Ureter (tissue), 1 donor: ENCODE measurements around the gene PPP1R15B. TPM values are rescaled to one million over a fixed set of nuclear protein-coding genes. Genes with fewer than 3 reads are reported as not detected.
A peak's percentile ranks its signal among the peaks of the same experiment; 100 is the strongest.

Experiments used
- DNase-seq: peaks from one replicate; pipeline ENCODE4 v3.0.0-alpha.2; 2020; ENCODE audit warnings: low spot score
- total RNA-seq: library from RNA; stranded (reverse); gene quantifications from one replicate; pipeline ENCODE4 v1.2.4, GENCODE V29; 2023
- donor health status: DM: yes; HTN: yes; CAD: no.

PPP1R15B gene
- total RNA-seq, 1 donor from 2014 or later = 59.0 TPM

DNA sequence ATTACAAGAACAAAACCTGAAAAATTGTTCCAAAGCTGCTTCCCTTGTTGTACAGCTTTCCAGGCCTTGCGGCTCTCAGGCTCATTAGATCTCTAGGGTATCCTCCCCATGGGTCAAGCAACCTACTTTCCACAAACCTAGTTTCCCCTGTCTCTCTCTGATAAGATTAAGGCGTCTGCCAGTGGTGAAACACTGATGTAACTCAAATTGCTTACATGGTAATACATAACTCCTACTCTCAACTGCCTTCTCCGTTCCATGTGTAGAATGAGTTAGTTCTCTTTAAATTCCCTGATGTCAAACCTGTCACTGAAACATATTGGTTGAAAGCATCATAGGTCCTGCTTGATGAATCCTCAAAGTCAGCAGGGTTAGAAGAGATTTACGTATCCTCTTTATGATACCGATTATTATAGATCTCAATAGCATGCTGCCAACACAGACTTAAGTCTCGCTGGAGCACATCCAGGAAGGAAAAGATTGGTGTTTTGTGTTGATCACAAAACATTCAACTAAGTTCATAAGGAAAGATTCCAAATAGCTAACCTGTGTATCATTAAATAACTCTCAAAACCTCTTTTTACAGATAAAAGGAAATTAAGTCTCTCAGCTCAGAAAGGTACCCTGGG lies 10.6 kb downstream of the PPP1R15B start:
- no peak for DNase-seq

DNA sequence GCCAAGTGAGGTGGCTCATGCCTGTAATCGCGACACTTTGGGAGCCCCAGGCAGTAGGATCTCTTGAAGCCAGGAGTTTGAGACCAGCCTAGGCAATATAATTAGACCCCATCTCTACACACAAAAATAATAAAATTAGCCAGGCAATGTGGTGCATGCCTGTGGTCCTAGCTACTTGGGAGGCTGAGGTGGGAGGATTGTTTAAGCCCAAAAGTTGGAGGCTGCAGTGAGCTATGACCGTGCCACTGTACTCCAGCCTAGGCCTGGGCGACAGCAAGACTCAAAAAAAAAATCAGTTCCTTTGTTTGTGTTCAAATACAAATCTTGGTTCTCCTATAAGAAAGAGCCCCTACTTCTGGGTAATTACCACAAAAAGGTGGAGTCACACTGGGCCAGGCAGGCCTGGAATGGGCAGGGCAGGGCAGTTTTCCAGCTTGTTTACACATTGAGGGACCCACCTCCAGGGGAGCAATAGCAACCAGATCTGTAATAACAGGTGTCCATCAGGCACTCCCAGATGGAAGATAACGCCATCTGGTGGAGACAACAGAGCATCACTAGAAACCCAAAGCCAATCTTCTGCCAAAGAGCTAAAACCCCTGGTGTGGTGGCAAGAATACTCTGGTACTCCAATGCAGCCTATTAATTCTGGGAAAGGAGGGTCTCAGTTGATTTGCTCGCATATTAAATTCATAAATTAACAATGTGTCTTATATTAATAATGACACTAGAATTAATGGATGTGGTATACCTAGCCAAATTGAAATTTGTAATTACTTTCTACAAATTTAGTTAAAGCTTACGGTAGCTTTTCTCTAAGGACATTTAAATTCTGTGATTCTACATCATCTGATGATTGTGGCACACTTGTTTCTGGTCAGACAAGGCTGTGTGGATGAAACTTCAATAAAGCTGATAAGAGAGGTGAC lies 13.2 kb downstream of the PPP1R15B start:
- DNase-seq = peak; percentile 81

DNA sequence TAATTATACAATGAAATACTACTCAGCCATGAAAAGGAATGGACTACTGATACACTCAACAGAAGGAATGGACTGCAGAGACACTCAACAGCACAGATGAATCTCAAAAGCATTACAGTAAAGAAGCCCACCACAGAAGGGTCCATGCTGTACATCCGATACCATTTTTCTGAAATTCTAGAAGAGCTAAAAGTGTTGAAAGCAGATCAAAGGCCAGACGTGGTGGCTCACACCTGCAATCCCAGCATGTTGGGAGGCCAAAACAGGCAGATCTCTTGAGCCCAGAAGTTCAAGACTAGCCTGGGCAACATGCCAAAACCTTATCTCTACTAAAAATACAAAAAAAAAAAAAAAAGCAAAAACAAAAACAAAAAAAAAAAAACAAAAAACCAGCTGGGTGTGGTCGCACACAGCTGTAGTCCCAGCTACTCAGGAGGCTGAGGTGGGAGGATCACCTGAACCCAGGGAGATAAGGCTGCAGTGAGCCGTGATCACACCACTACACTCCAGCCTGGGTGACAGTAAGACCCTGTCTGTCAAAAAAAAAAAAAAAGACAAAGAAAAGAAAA lies 15.5 kb downstream of the PPP1R15B start:
- no peak for DNase-seq

DNA sequence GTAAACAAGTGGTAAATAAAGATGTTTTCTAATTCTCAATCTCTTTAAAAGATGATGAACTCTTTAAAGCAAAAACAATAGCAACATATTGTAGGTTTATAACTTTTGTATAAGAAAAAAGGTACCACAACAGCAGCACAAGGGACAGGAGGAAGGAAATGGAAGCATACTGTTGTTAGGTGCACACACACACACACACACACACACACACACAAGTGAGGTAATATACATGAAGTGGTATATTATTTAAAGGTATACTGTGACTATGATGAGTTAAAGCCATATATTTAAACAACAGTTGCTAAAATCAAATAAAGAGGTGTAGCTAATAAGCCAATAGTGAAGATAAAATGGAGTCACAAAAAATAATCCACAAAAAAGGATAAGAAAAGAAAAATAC lies 20.0 kb downstream of the PPP1R15B start:
- DNase-seq = no peak

DNA sequence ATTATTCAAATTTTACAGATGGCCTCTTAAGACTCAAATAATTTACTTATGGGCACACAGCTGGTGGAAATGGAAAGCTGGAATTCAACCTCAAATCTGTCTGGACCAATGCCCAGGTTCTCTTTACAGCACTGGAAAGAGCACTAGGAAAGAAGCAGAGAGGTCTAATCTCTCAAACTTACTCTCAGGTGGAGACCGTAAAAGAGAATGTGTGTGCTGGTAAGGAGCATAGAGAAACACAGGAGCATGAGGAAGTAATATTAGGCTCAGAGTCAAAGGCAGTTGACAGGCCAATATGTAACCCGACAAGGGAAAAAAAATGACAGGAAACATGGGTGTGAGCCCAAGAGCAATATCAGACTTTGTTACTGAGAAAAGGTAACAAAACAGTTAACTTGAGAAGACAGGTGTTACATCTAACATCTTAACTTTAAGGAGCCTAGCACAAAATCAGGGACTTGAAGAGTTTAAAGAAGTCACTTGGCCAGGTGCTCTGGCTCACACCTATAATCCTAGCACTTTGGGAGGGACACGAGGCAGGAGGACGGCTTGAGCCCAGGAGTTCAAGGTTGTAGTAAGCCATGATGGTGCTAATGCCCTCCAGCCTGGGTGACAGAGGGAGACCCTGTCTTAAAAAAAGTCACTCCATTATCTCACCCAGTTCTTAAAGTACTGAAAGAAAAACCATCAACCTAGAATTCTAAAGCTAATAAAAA lies 20.7 kb downstream of the PPP1R15B start:
- DNase-seq = no peak

DNA sequence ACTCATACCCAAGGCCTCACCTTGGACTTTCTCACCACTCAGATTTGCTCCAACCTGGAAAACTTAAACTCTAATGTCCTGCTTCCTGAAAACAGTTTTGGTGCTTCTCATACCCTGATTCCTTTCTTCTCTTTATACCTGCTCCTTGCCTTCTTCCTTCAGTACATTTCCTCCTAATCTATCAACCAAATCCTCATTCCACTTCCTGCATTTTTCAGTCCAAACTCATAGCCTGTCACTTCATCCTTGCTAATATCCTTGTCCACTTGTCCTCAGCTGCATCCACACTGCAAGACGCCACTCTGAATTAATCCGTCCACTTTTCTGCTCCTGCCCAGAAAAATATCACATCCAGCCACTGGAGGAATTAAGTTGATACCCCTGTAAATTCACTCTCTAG lies 25.9 kb downstream of the PPP1R15B start:
- DNase-seq = no peak

DNA sequence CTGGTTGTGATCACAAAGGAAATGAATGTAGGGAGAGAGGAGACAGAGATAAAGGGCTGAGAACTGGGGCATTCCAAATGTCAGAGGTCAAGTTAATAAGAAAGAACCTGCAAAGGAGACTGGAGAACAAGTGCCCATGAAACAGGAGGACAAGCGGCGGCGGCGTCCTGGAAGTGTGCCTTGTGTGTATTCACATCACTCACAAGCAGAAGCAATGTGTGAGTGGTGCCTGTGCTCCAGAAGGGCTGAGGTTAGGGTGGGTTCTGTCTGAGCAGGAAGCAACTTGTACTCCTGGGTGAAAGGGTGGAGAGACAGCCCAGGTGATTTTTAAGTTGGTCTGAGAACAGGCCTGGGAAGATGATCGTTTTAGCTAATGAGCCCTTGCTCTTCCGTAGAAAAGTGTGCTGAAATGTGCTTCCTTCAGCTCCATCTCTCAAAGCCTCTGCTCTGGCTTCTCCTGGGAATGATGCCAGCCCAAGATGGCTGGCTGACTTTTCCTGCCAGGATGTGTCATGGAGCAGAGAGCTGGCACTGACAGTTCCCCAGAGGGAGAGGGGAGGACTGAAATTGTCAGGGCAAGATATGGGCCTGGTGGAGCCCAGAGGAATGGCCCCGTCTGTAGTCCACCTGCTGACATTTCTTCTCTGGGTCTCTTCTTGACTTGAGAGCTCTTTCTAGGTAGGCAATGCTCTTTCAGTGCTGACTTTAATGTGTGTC lies 26.8 kb downstream of the PPP1R15B start:
- no peak for DNase-seq

DNA sequence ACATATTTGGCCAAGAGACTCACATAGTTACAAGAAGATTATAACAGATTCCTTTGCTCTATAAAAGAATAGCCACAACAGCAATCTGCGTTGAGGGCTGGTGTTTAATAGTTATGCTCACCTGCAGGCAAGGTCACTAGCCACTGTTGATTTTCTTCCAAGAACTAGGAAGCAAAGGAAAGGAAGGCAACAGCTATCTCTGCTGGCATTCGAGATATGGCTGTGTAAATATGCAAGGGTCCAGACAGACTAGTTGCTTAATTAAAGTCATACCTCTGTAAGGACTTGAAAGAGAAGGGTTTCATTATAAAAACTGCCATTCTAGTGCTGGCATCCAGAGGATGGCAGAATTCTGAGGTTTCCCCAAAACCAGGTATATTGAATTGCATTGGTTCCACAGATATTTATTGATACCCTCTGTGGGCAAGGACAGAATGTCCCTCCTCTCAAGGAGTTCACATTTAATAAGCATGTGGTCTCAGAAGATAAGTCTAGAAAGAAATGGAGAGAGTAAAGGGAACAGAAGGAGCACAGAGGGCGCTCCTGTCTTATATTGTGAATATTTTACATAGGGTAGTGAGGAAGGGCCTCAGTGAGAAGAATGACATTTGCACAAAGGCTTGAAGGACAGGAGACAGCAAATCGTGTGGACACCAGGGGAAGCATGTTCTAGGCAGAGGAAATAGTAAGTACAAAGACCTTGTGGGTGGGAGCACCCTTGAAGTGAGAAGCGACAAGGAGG lies 28.3 kb downstream of the PPP1R15B start:
- DNase-seq = no peak

DNA sequence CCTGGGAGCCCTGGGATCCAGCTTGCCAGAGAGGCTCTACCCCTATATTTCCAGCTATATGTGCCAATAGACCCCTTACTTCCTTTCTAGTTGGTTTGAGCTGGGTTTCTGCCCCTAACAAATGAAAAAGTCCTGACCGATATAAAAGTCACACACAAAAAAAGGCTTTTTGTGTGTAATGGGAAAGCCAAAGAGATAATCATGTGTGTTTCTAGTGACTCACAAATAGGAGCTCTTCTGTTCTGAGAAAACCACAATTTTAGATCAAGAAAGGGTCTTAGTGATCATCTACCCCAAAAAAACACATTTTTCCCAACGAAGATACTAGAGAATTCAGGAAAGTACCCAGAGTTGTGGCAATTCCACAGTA lies 28.9 kb downstream of the PPP1R15B start:
- no peak for DNase-seq

DNA sequence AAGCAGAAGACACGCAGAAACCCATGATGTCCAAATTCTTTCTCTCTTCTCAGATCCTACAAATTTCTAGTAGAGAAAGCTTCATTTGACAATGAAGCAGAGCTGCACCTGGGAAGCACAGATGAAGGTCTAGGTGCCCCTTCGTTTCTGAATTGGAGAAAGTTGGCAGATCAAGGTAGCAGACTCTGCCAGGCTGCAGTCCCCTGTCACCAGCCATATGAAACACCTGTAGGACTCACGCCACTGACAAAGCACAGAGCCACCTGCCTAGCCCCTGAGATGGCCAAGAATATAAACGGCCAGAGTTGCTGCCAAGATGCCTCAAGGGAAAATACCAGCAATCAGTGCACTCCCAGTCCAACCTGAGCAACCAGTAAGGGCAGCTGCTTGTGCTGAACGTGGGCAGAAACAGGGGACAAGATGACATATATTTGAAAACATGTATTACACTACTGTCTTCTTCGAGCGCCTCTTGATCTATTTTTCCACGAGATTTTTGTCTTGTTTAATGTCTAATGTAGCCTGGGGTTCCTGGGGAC lies 31.3 kb downstream of the PPP1R15B start:
- no peak for DNase-seq

DNA sequence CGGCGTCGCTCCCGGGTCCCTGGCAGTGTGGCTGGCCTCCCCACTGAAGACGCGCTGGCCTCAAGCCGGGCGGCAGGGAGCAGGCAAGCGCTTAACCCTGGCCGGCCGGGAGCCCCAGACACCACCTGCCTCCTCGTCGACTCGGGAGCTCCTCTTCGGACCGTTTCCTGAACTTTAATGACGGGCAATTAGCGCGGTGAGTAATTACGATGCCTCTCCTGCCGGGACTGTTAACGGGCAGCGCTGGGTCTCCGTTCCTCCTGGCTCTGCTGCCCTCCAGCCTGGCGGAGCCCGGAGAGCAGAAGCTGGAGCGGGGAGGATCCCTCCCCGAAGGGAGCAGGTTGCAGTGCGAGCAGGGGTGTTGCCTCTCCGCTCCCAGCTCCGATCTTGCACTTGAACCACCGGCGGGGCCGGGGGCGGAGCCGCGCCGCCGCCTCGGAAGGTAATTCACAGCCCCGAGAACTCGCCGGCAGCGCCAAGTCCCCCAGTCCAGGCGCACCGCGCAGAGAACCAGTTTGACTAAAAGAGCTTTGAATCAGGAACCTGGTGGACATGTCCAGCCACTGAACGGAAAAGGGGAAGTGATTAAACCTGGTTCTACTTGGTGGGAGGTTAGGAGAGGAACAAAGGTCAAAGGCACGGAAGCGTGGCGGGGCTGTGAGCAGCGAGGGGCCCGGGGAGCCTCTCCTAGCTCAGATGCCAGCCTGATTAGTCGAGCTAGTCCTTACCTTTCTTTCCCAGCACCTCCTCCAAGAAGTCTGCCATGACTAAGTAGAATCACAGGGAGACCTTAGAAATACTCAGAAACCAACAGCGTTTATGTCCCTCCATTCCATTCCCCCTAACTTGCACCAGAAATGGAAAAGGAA lies 33.6 kb downstream of the PPP1R15B start:
- peak; percentile 65 for DNase-seq

DNA sequence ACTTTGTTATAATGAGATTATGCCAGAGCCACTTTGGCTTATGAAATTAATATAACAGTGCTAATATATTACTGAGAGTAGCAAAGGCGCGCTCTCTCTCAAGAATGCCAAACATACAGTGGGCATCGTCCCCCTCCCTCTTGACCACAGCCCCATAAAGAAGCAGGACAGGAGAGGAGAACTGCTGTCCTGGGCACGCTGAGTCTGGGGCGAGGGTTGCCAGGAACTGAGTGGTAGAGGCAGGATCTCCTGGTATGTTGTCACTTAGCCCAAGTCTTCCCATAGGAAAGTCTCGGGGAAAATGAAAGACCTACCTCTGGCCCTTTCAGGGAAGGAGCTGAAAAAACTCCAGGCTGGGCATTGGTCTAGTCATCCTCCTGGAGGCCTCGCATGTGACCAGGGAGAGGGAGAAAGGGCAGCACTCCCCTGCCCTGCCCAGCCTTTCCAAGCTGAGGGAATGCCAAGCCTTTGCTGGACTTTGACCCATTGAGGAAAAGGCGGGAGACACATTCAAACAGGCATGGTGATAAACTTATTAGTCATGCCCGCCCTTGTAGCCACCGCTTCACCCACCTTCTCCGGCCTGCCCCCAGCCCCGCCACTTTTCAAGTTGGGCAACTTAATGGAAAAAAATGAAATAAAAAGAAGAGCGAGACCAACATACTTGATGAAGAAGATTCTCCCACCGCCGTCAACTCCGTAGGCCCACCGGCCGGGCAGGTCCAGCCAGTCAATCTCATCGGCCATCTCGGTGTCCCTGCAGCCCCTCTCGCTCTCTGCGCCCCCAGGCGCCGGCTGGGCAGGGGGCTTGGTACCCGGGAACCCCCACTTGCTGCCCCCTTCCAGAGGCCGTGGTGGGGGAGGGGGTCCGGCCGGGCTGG lies 34.5 kb downstream of the PPP1R15B start:
- DNase-seq = no peak

DNA sequence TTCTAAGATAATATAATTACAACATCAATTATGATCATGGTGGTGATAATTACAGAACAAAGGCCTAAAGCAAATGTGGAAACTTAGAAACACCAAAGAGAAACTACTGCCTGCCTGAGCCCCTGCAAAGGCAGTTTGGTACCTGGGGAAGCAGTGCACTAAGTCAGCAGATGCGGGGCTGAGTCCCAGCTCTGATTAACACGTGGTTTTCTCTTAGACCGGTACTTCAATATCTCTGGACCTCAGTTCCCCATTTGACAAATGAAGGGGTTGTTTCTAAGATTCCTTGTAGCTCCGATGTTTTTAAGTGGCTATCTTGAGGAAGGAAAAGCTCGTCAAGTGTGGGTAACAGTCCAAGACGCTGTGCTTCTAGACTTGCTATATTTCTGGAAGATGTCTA lies 35.2 kb downstream of the PPP1R15B start:
- DNase-seq = no peak

DNA sequence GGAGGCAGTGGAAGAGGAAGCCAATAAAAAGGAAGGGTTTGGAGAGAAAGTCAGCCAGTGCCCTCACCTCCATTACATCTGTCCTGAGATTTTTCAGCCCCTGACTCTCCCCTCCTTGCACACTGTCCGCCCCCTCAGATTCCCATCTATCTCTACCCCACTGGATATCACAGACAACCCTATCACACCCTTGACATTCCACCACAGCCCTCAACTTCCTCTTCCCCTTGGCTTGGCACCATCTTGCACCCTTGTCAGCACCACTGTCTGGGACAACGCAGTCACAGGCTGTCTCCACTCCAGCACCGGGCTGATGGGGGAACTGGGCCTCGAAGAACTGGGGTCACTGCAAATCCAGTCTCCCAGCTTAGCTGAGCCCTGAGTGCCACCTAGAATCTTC lies 37.7 kb downstream of the PPP1R15B start:
- DNase-seq = no peak

DNA sequence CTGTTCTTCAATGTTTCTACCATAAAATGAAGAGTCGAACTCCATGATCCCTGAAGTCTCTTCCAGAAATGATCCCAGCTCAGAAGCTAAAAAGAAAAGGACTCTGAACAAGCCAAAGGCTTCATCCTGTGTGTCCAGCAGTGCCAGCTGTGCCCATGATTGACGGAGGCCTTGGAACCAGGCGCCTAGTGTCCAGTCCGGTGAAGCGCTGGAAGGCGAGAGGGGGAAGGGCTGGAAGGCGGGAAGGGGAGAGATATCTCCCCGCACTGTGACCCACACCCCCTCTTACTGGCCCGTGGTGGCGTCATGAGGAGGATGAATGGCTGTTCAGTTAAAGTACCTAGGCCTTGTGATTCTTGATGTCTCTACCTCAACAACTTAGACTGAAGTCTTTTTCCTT lies 41.4 kb downstream of the PPP1R15B start:
- DNase-seq = no peak

DNA sequence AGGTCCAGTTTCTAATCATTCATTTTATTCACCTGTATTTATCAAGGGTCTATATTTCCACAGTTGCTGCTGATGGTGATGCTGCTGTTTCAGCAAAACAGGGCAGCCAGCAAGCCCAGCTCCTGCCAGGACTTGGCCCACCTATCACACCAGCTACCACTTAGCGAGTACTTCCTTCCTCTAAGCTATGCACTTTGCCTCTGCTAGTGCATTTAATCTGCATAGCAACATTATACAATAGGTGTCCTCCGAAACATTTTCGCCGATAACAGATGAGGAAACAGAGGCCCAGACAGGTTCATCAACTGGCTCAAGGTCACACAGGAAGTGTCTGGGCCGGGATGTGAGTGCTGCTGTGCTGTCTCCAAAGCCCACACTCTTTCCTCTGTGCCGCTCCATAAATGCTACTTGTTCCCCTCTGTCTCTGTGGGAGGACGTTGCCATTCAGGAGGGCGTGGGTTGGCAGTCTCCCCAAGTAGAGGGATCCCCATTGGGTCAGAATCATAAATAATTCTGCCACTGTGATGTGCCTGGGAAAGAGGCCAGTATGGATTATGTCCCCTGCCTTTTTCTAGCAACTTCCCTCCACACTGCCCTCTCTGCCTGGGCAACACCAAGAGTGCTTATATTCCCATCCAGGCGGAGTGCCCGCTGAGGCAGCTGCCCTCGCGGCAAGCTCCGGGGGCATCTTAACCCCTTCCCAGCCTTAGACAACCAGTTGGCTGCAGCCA lies 42.5 kb downstream of the PPP1R15B start:
- no peak for DNase-seq

DNA sequence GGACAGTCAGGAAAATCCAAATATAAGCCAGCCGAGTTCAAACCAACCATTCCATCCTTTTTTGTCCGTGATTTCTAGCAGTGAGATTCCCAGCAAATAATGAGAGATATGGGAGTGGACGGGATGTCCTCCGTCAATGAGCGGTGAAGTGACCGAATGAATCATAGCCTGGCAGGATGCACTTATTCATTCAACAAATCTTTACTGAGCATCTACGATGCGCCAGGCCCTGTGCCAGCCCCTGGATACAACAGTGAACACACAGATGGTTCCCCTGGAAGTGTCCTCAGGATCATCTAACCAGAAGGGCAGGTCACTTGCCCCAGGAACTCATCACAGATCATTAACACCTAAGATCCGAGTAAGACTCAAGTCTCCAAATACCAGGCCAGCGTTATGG lies 43.7 kb downstream of the PPP1R15B start:
- no peak for DNase-seq
